SJSA1 (cell line): Measurements from ENCODE around the gene AMHR2. TPM values are rescaled to one million over a fixed set of nuclear protein-coding genes. Genes with fewer than 3 reads are reported as not detected.
"Not testable (repeated sequence)": the region's sequence is repeated elsewhere in the genome, so short reads cannot be mapped to it uniquely, and the experiment has no call there.

Experiments used
- DNase-seq, 2 experiments: peaks; one replicate each; pipeline ENCODE4 v3.0.0-alpha.2; 2015 to 2020; ENCODE audit warnings: low spot score in 2 of 2, low read depth in 1 of 2
- H3K27ac ChIP-seq: fragments of 250-450 bp; sonication (Bioruptor Pico); 2 replicates; pipeline ENCODE4 v1.5.1; 2020; ENCODE audit warnings: mild to moderate bottlenecking, moderate library complexity
- H3K27me3 ChIP-seq: fragments of 250-450 bp; sonication (Bioruptor Pico); replicated peaks from 2 replicates; pipeline ENCODE4 v1.5.1; 2020; ENCODE audit warnings: mild to moderate bottlenecking, moderate library complexity
- H3K36me3 ChIP-seq: fragments of 250-450 bp; sonication (Bioruptor Pico); 2 replicates; pipeline ENCODE4 v1.5.1; 2020; ENCODE audit warnings: mild to moderate bottlenecking
- H3K4me1 ChIP-seq: fragments of 250-450 bp; sonication (Bioruptor Pico); replicated peaks from 2 replicates; pipeline ENCODE4 v1.6.1; 2021; ENCODE audit warnings: mild to moderate bottlenecking
- H3K4me3 ChIP-seq: fragments of 250-450 bp; sonication (Bioruptor Pico); 2 replicates; pipeline ENCODE4 v1.5.1; 2020; ENCODE audit warnings: mild to moderate bottlenecking
- H3K9me3 ChIP-seq: fragments of 250-450 bp; sonication (Bioruptor Pico); replicated peaks from 2 replicates; pipeline ENCODE4 v1.5.1; 2020; ENCODE audit warnings: mild to moderate bottlenecking
- total RNA-seq: library from RNA; depleted of rRNA; stranded (reverse); fragments of >200 nt; shearing (Covaris generic); gene quantifications from 2 replicates; pipeline ENCODE4 v1.2.3, GENCODE V29; 2014

The AMHR2 gene
- total RNA-seq, 1 experiment from 2014 or later = not detected

DNA sequence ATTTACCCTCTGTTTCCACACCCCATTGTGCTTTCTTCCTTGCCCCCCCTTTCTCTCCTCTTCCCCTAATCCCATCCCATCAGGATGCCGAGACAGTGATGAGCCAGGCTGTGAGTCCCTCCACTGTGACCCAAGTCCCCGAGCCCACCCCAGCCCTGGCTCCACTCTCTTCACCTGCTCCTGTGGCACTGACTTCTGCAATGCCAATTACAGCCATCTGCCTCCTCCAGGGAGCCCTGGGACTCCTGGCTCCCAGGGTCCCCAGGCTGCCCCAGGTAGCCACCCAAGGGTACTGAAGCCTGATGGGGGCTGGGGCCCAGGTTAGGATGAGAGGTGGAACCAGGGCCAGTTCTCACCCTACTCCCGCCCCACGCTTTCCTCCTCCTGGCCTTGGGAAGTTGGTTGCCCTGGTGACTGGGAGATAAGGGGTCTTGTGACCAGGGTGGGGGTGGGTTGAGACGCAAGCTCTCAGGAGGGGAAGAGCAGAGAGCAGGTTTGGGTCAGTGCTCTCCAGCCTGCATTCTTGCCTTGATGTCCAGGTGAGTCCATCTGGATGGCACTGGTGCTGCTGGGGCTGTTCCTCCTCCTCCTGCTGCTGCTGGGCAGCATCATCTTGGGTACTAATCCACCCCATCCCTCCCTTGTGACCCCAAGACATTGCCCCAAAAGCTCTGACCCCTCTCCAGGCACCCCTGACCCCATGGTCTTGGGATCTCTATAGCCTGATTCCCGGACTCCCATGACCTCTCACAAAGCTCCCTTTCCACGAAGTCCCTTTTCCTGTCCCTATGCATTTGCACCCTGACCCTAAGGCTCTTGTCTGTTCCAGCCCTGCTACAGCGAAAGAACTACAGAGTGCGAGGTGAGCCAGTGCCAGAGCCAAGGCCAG is 1.2 kb downstream of the AMHR2 start:
- H3K9me3 ChIP-seq = no peaks in the 10 kb centered on the region
- H3K36me3 ChIP-seq = no peaks in the 10 kb centered on the region
- no peak overlapping the region for H3K4me3 ChIP-seq
- H3K27me3 ChIP-seq = no peaks in the 10 kb centered on the region
- H3K4me1 ChIP-seq = peaks cover 19% of the 10 kb centered on the region
- H3K27ac ChIP-seq = no peak overlapping the region
- no peak for DNase-seq

- H3K27ac ChIP-seq = no peak overlapping the region
- H3K4me3 ChIP-seq = no peak overlapping the region
- H3K4me1 ChIP-seq = peaks cover 19% of the 10 kb centered on the region
Measured at GRCh38 chr12:53425515-53426150, 2.0 kb downstream of the AMHR2 start.

GRCh38 chr12:53427905-53428594 is 4.4 kb downstream of the AMHR2 start:
- H3K36me3 ChIP-seq = no peaks in the 10 kb centered on the region
- no peaks in the 10 kb centered on the region for H3K9me3 ChIP-seq
- H3K27ac ChIP-seq = no peak overlapping the region
- peaks cover 11% of the 10 kb centered on the region for H3K4me1 ChIP-seq
- no peak overlapping the region for H3K4me3 ChIP-seq
- peak; percentile 47 to 63 for DNase-seq
- H3K27me3 ChIP-seq = no peaks in the 10 kb centered on the region

More at GRCh38 chr12:53425515-53426150, 2.0 kb downstream of the AMHR2 start:
- no peak for DNase-seq
- H3K36me3 ChIP-seq = no peaks in the 10 kb centered on the region
- H3K27me3 ChIP-seq = no peaks in the 10 kb centered on the region
- H3K9me3 ChIP-seq = no peaks in the 10 kb centered on the region

DNA sequence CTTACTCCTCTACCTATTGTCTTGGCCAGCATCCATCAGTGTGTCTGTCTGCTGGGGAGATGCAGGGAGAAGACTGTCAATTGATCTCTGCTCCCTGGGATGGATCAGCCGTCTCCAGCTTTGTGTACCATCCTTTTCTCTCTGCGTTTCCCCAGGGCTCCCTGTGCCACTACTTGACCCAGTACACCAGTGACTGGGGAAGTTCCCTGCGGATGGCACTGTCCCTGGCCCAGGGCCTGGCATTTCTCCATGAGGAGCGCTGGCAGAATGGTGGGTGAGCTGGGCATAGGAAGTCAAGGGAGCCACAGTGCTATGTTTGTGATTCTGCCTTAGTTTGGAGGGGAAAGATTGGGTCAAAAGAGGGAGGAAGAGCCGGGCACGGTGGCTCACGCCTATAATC is 5.1 kb downstream of the AMHR2 start:
- H3K27me3 ChIP-seq = no peaks in the 10 kb centered on the region

GRCh38 chr12:53430116-53430515 is 6.5 kb downstream of the AMHR2 start:
- Histone ChIP-seq H3K27me3 (no peaks in the 10 kb centered on the region), H3K36me3 (no peaks in the 10 kb centered on the region), H3K9me3 (no peaks in the 10 kb centered on the region), H3K4me3 (no peak overlapping the region), H3K27ac (no peak overlapping the region), H3K4me1 (peaks cover 11% of the 10 kb centered on the region)
- DNase-seq = no peak

More for the DNA sequence above, 5.1 kb downstream of the AMHR2 start:
- H3K4me3 ChIP-seq = no peak overlapping the region
- no peak overlapping the region for H3K27ac ChIP-seq
- no peaks in the 10 kb centered on the region for H3K9me3 ChIP-seq
- H3K36me3 ChIP-seq = no peaks in the 10 kb centered on the region
- peaks cover 11% of the 10 kb centered on the region for H3K4me1 ChIP-seq
- DNase-seq = no peak

- Histone ChIP-seq H3K9me3 (no peaks in the 10 kb centered on the region), H3K27ac (no peak overlapping the region), H3K4me1 (peaks cover 11% of the 10 kb centered on the region), H3K36me3 (no peaks in the 10 kb centered on the region), H3K27me3 (no peaks in the 10 kb centered on the region), H3K4me3 (no peak overlapping the region)
- DNase-seq = no peak
Measured at GRCh38 chr12:53431187-53431586, 7.5 kb downstream of the AMHR2 start.

- not testable (repeated sequence) for H3K27ac ChIP-seq, H3K27me3 ChIP-seq, H3K4me3 ChIP-seq, H3K36me3 ChIP-seq, H3K9me3 ChIP-seq, DNase-seq, H3K4me1 ChIP-seq
Measured at GRCh38 chr12:53435326-53435725, 11.7 kb downstream of the AMHR2 start.

GRCh38 chr12:53439582-53439981 is 15.9 kb downstream of the AMHR2 start:
- not testable (repeated sequence) for H3K9me3 ChIP-seq, DNase-seq, H3K27ac ChIP-seq, H3K27me3 ChIP-seq, H3K4me1 ChIP-seq, H3K4me3 ChIP-seq
- H3K36me3 ChIP-seq = peaks cover 14% of the 10 kb centered on the region

GRCh38 chr12:53441040-53441833 is 17.6 kb downstream of the AMHR2 start, which contains the start of gene PRR13:
PRR13 (plus strand) TSS chr12:53441734; CDS start chr12:53442715, 981 bp downstream.
- peak; percentile 95 to 99 for DNase-seq
- Histone ChIP-seq H3K4me3 (peak within 1 kb of the TSS; percentile 50), H3K36me3 (peaks cover 25% of the 10 kb centered on the region), H3K9me3 (no peaks in the 10 kb centered on the region), H3K27me3 (no peaks in the 10 kb centered on the region), H3K27ac (peak within 1 kb of the TSS; percentile 75), H3K4me1 (peaks cover 9% of the 10 kb centered on the region)

- no peaks in the 10 kb centered on the region for H3K9me3 ChIP-seq
- DNase-seq = no peak
- H3K27ac ChIP-seq = no peak overlapping the region
- peaks cover 9% of the 10 kb centered on the region for H3K4me1 ChIP-seq
- H3K4me3 ChIP-seq = no peak overlapping the region
- H3K36me3 ChIP-seq = peaks cover 37% of the 10 kb centered on the region
- H3K27me3 ChIP-seq = no peaks in the 10 kb centered on the region
Measured at GRCh38 chr12:53443955-53444354, 20.3 kb downstream of the AMHR2 start.

DNA sequence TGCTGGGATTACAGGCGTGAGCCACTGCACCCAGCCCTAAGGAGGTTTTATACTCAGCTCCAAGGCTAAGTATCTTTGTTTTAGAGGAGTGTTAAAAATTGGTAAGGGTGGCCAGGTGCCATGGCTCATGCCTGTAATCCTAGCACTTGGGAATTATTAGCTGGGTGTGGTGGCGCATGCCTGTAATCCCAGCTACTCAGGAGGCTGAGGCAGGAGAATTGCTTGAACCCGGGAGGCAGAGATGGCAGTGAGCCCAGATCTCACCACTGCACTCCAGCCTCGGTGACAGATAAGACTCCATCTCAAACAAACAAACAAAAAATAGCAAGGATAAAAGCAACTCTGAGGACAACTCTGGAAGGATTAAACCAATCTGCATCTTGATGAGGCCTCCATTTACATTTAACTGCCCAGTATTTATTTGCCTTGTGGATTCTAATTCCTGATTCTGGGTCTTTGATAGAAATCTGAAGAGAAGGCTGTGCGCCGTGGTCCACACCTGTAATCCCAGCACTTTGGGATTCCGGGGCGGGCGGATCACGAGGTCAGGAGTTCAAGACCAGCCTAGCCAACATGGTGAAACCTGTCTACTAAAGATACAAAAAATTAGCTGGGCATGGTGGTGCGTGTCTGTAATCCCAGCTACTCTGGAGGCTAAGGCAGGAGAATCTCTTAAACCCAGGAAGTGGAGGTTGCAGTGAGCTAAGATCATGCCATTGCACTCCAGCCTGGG is 21.1 kb downstream of the AMHR2 start:
- not testable (repeated sequence) for H3K9me3 ChIP-seq, H3K27me3 ChIP-seq, H3K4me1 ChIP-seq, H3K4me3 ChIP-seq, H3K27ac ChIP-seq, DNase-seq
- H3K36me3 ChIP-seq = peaks cover 37% of the 10 kb centered on the region

DNA sequence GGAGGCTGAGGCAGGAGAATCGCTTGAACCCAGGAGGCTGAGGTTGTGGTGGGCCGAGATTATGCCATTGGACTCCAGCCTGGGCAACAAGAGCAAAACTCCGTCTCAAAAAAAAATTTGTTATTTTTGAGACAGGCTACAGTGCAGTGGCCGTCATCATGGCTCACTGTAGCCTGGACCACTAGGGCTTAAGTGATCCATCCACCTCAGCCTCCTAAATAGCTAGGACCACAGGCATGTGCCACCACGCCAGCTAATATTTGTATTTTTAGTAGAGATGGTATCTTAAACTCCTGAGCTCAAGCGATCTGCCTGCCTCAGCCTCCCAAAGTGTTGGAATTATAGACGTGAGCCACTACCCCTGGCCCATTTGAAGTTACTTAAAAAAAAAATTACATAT is 27.3 kb downstream of the AMHR2 start:
- H3K27ac ChIP-seq = no peak overlapping the region
- DNase-seq = no peak
- no peaks in the 10 kb centered on the region for H3K9me3 ChIP-seq
- H3K4me3 ChIP-seq = no peak overlapping the region
- peaks cover 17% of the 10 kb centered on the region for H3K4me1 ChIP-seq
- peaks cover 49% of the 10 kb centered on the region for H3K36me3 ChIP-seq
- no peaks in the 10 kb centered on the region for H3K27me3 ChIP-seq
